Spleen (tissue), 11 donors: ENCODE results near the gene ATG5. TPM values are rescaled to one million over a fixed set of nuclear protein-coding genes. Genes with fewer than 3 reads are reported as not detected.
A peak's percentile ranks its signal among the peaks of the same experiment; 100 is the strongest.

Experiments used
- DNase-seq: peaks from one replicate; pipeline ENCODE4 v3.0.0-alpha.2; 2020
- H3K27ac ChIP-seq, 8 donors: fragments of 200-600 bp; sonication (generic) in 7 of 8; 1 replicate in 4 of 8; 2 replicates in 4 of 8; pipeline versions ENCODE4 v1.5.0 to v1.8.0; 2016 to 2021; ENCODE audit warnings: inconsistent platforms in 4 of 8, mild to moderate bottlenecking in 4 of 8, moderate library complexity in 1 of 8
- H3K27me3 ChIP-seq, 7 donors: fragments of 200-600 bp; sonication (generic) in 6 of 7; replicated peaks in 1 of 7; 1 replicate in 4 of 7; 2 replicates in 3 of 7; pipeline versions ENCODE4 v1.5.0 to v1.8.0; 2016 to 2021; ENCODE audit warnings: inconsistent platforms in 3 of 7, mild to moderate bottlenecking in 1 of 7
- H3K36me3 ChIP-seq, 6 donors: fragments of 200-600 bp; sonication (generic) in 5 of 6; 1 replicate in 4 of 6; 2 replicates in 2 of 6; pipeline versions ENCODE4 v1.5.0 to v1.8.0; 2016 to 2021; ENCODE audit warnings: inconsistent platforms in 2 of 6
- H3K4me1 ChIP-seq, 6 donors: fragments of 200-600 bp; sonication (generic) in 5 of 6; 1 replicate in 3 of 6; 2 replicates in 3 of 6; pipeline versions ENCODE4 v1.5.0 to v1.8.0; 2016 to 2021; ENCODE audit warnings: inconsistent platforms in 3 of 6
- H3K4me3 ChIP-seq, 8 donors: fragments of 200-600 bp; sonication (generic) in 7 of 8; 1 replicate in 4 of 8; 2 replicates in 4 of 8; pipeline versions ENCODE4 v1.5.0 to v1.8.0; 2016 to 2021; ENCODE audit warnings: inconsistent platforms in 4 of 8, mild to moderate bottlenecking in 4 of 8, moderate library complexity in 2 of 8
- H3K9me3 ChIP-seq, 8 donors: fragments of 200-600 bp; sonication (generic) in 7 of 8; 1 replicate in 4 of 8; 2 replicates in 4 of 8; pipeline versions ENCODE4 v1.5.0 to v1.8.0; 2016 to 2021; ENCODE audit warnings: inconsistent platforms in 4 of 8
- CTCF ChIP-seq, 11 experiments: fragments of 200-600 bp in 7 of 11; fragments of 450-650 bp in 4 of 11; sonication (generic) in 4 of 11; IDR thresholded peaks in 8 of 11; conservative IDR thresholded peaks in 3 of 11; 1 replicate in 7 of 11; 2 replicates in 4 of 11; pipeline versions ENCODE4 v1.4.0 to v1.8.0; 2016 to 2021; ENCODE audit warnings: antibody characterized with exemption in 11 of 11, inconsistent platforms in 4 of 11, mild to moderate bottlenecking in 1 of 11
- POLR2A ChIP-seq, 3 donors: fragments of 450-650 bp; IDR thresholded peaks; one replicate each; pipeline ENCODE4 v1.5.1; 2017; ENCODE audit warnings: antibody characterized with exemption in 3 of 3, mild to moderate bottlenecking in 1 of 3
- POLR2AphosphoS5 ChIP-seq, 3 donors: sonication (generic); formaldehyde crosslinking; IDR thresholded peaks; one replicate each; pipeline ENCODE4 v1.5.1; 2017; ENCODE audit warnings: antibody characterized with exemption in 3 of 3
- WGBS, 5 donors: extraction: QIAGEN DNeasy Blood & Tissue Kit in 3 of 5; methylation state at CpG; one replicate each; pipeline versions ENCODE4 v1.1.5 to v1.1.7; 2013 to 2018; 5-methylcytosine and 5-hydroxymethylcytosine counted together
- intact Hi-C: fragments of 100-400 bp; cut with DNase I; formaldehyde crosslinking; loops from one replicate; pipeline ENCODE4 v1.15.0; 2023; ENCODE audit warnings: low total_unique reads
- polyA plus RNA-seq, 3 donors: library from polyadenylated mRNA; stranded (reverse); fragments of 200-250 nt; gene quantifications; one replicate each; pipeline ENCODE4 v1.2.1, GENCODE V29; 2013
- total RNA-seq, 7 donors: library from RNA; depleted of rRNA in 3 of 7; stranded (reverse); fragments of >200 nt in 3 of 7; fragmentation: NEBNext Ultra II Directional in 4 of 7; extraction: Animal tissue kit (Norgen Biotek cat#: 25700) in 4 of 7; gene quantifications; one replicate each; pipeline versions ENCODE4 v1.1.0 to v1.2.1, GENCODE V29; 2016 to 2021
- donor health status: healthy with polysubstance abuse.
- donor health status: DM: no; HTN: no; CAD: no; lungs with moderate emphysema.
- donor health status: DM: no; HTN: no; CAD: no.
- donor health status: Bipolar disorder and iron deficiency.
- donor health status: healthy.
- donor health status: DM: no; HTN: no; CAD: no.
- donor health status: DM: yes; HTN: yes; CAD: no.

The ATG5 gene
- total and polyA plus RNA-seq, 10 donors: 12.1 to 41.6 (median 27.7) TPM

- no peaks in the 10 kb centered on the region for H3K9me3 ChIP-seq
- H3K4me1 ChIP-seq: peaks cover 0 to 12% (median 0%) of the 10 kb centered on the region in 6 donors
- intact Hi-C loops: loop anchor here (10.0 kb wide), 2 partner anchors 121 to 741 kb away; no protein-coding TSS in a partner anchor
- TF ChIP-seq POLR2A (IDR thresholded peaks at IDR 0.05) (no peak), POLR2AphosphoS5 (IDR thresholded peaks at IDR 0.05) (no peak), CTCF (IDR thresholded peaks at IDR 0.05 in 8 of 11, conservative IDR thresholded peaks at IDR 0.05 in 3 of 11) (no peak)
- H3K27ac ChIP-seq: no peak overlapping the region
- H3K4me3 ChIP-seq: no peak overlapping the region
- H3K27me3 ChIP-seq: no peaks in the 10 kb centered on the region
- peaks cover 0 to 19% (median 0%) of the 10 kb centered on the region in 6 donors for H3K36me3 ChIP-seq
- DNase-seq: no peak
Observed at GRCh38 chr6:106225581-106225980, 100.0 kb downstream of the ATG5 start.

GRCh38 chr6:106223300-106223930, 102.1 kb downstream of the ATG5 start:
- intact Hi-C loops: loop anchor here (5.0 to 10.0 kb wide), 4 partner anchors 119 to 791 kb away; no protein-coding TSS in a partner anchor
- H3K36me3 ChIP-seq: peaks cover 0 to 11% (median 0%) of the 10 kb centered on the region in 6 donors
- no peaks in the 10 kb centered on the region for H3K27me3 ChIP-seq
- no peaks in the 10 kb centered on the region for H3K9me3 ChIP-seq
- H3K4me1 ChIP-seq: peaks cover 0 to 12% (median 0%) of the 10 kb centered on the region in 6 donors
- WGBS, 5 donors: 29 to 73% (median 33%) methylated on average over 2 of the region's 2 CpGs
- no peak for DNase-seq
- no peak overlapping the region for H3K4me3 ChIP-seq
- H3K27ac ChIP-seq: no peak overlapping the region
- no peak for TF ChIP-seq POLR2AphosphoS5 (IDR thresholded peaks at IDR 0.05)
- TF ChIP-seq CTCF (IDR thresholded peaks at IDR 0.05 in 8 of 11, conservative IDR thresholded peaks at IDR 0.05 in 3 of 11): peak in 9 of 11 experiments; percentile 26 to 76 (median 63)

GRCh38 chr6:106220485-106220884, 105.1 kb downstream of the ATG5 start:
- no peaks in the 10 kb centered on the region for H3K9me3 ChIP-seq
- no peak overlapping the region for H3K27ac ChIP-seq
- H3K27me3 ChIP-seq: no peaks in the 10 kb centered on the region
- intact Hi-C loops: loop anchor here (5.0 to 10.0 kb wide), 4 partner anchors 116 to 788 kb away; no protein-coding TSS in a partner anchor
- H3K4me1 ChIP-seq: peaks cover 0 to 22% (median 0%) of the 10 kb centered on the region in 6 donors
- TF ChIP-seq POLR2AphosphoS5 (IDR thresholded peaks at IDR 0.05) (no peak), POLR2A (IDR thresholded peaks at IDR 0.05) (no peak), CTCF (IDR thresholded peaks at IDR 0.05 in 8 of 11, conservative IDR thresholded peaks at IDR 0.05 in 3 of 11) (no peak)
- no peak for DNase-seq
- H3K36me3 ChIP-seq: peaks cover 0 to 6% (median 0%) of the 10 kb centered on the region in 6 donors
- no peak overlapping the region for H3K4me3 ChIP-seq

- peaks cover 0 to under 1% (median 0%) of the 10 kb centered on the region in 6 donors for H3K36me3 ChIP-seq
- H3K4me1 ChIP-seq: peaks cover 0 to 26% (median 0%) of the 10 kb centered on the region in 6 donors
- intact Hi-C loops: no loop called here
- no peak for DNase-seq
- TF ChIP-seq POLR2AphosphoS5 (IDR thresholded peaks at IDR 0.05): no peak
- TF ChIP-seq POLR2A (IDR thresholded peaks at IDR 0.05): no peak
- no peak for TF ChIP-seq CTCF (IDR thresholded peaks at IDR 0.05 in 8 of 11, conservative IDR thresholded peaks at IDR 0.05 in 3 of 11)
- no peaks in the 10 kb centered on the region for H3K9me3 ChIP-seq
- no peaks in the 10 kb centered on the region for H3K27me3 ChIP-seq
- H3K4me3 ChIP-seq: no peak overlapping the region
- 64 to 88% (median 74%) methylated on average over 1 of the region's 1 CpG for WGBS, 5 donors
- H3K27ac ChIP-seq: no peak overlapping the region
Observed at GRCh38 chr6:106216527-106216926, 109.0 kb downstream of the ATG5 start.
